NT2/D1 (cell line): ENCODE data around the gene BPNT1.

Source experiments
- SUZ12 ChIP-seq: IDR thresholded peaks from 2 replicates; pipeline ENCODE4 v1.6.1; 2011; ENCODE audit not compliant: insufficient read length, insufficient read depth; ENCODE audit errors: extremely low read depth
- YY1 ChIP-seq: IDR thresholded peaks from 2 replicates; pipeline ENCODE4 v1.6.1; 2011; ENCODE audit not compliant: insufficient read length, insufficient read depth
- ZNF274 ChIP-seq: IDR thresholded peaks from 2 replicates; pipeline ENCODE4 v1.6.1; 2011; ENCODE audit warnings: mild to moderate bottlenecking, low read depth, low read length

GRCh38 chr1:220123066-220123465 lies 33.5 kb upstream of the BPNT1 start:
- TF ChIP-seq SUZ12 (no peak), YY1 (no peak), ZNF274 (no peak)
